HG02571 (cell line): ENCODE results near the gene PPFIBP1.
A peak's percentile ranks its signal among the peaks of the same experiment; 100 is the strongest.
"Not testable (repeated sequence)": the region's sequence is repeated elsewhere in the genome, so short reads cannot be mapped to it uniquely, and the experiment has no call there.

ENCODE experiments used
- ATAC-seq: cut with Tn5 transposase; IDR thresholded peaks from one replicate; pipeline ENCODE4 v1.9.1; 2021; ENCODE audit warnings: mild to moderate bottlenecking, moderate library complexity; ENCODE audit not compliant: unreplicated experiment

The PPFIBP1 gene

GRCh38 chr12:27703720-27704452 is 179.9 kb downstream of the PPFIBP1 start:
- ATAC-seq, result peak; percentile 84

DNA sequence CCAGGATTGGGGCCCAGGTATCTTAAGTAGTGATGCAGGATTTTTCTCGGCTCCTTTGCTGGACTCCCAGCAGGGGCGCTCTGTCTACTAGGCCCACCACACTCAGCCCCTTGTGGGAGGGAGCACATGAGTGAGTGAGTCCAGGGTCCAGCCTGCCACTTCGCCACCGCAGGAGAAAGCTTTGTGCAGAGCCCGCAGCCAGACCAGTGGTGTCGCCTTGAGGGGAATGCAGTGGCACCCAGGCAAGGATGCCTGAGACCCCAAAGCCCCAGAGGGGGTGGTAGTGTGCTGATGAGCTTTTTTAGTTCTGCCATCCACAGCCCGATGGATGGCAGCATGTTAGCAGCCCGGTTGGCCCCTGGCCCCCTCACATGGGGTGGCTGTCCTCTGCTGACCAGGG is 181.3 kb downstream of the PPFIBP1 start:
- ATAC-seq, result no peak

DNA sequence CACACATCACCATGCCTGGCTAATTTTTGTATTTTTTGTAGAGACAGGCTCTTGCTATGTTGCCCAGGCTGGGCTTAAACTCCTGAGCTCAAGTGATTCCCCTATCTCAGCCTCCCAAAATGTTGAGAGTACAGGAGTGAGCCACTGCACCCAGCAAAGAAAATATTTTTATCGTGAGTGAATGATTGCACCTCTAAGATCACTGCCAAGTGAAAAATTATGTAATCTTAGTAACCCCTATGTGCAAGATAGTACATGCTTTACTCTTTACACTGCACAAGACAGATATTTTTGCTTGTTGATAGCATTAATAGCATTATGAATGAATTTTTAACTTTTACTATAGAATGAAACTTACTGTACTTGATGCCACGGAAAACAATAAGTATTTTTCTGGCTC is 183.2 kb downstream of the PPFIBP1 start:
- ATAC-seq, result no peak

GRCh38 chr12:27709212-27709931 is 185.4 kb downstream of the PPFIBP1 start:
- ATAC-seq, result no peak

DNA sequence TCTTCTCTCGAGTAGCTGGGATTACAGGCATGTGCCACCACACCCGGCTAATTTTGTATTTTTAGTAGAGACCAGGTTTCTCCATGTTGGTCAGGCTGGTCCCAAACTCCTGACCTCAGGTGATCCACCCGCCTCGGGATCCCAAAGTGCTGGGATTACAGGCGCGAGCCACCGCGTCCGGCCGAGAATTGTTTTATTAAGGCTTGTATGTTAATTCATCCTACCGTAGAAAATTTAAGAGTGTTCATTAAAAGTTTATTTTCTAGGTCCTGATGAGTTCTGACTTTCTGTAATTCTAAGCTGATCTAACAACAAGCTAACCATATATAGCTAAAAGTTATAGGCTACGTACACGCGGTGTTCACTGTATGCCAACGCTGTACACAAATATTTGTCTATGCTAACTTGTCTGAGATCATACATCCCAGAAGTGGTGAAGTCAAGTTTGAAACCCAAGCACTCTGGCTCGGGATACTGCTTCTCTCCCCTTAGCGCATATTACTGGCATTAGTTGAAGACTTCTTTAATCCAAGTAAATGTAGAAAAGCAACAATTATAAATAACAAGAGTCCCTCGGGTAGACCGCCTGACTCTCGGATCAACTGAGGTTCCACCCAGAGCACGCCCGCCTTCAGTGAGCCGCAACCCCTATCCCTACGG is 186.1 kb downstream of the PPFIBP1 start:
- ATAC-seq, result peak; percentile 35

- peak; percentile 97 for ATAC-seq
Observed at GRCh38 chr12:27710592-27711316, 186.7 kb downstream of the PPFIBP1 start, which contains the start of gene MRPS35. MRPS35 (plus strand) TSS chr12:27710832; CDS start chr12:27710844, 12 bp downstream.

GRCh38 chr12:27711317-27711682 is 187.3 kb downstream of the PPFIBP1 start:
- ATAC-seq, result no peak

- no peak for ATAC-seq
Observed at GRCh38 chr12:27711967-27712366, 188.0 kb downstream of the PPFIBP1 start.

GRCh38 chr12:27723212-27723611 is 199.2 kb downstream of the PPFIBP1 start:
- ATAC-seq, result no peak

DNA sequence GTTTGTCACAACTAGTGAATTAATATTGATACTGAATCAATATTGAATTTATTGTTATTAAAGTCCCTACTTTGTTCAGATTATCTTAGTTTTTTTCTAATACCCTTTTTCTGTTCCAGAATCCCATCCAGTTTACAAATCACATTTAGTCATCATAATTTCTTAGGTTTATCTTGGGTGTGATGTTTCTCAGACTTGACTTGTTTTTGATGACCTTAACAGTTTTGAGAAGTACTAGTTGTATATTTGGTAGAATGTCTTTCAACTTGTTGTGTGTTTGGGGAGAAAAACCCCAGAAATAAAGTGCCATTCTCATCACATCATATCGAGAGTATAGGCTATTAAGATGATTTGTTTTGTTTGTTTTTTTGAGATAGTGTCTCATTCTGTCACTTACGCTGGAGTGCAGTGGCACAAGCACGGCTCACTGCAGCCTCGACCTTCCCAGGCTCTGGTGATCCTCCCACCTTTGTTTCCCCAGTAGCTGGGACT is 206.1 kb downstream of the PPFIBP1 start:
- no peak for ATAC-seq

DNA sequence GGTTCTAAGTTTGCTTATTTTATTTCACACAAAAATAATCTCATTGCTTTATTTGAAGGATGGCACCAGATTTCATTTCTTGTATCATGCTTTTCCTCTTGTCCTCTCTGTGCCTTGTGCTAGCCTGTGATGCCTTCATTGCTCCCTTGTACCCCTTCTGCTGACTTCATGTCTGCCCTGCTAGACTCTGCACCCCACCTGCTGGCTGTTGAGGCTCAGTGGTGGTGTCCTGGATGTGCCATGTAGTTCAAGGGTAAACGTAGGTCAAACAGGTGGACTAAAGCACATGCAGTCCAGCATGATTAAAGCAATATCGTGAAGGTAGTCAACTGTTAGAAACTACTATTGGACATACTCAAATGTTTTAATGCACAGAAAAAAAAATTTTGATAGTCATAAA is 208.3 kb downstream of the PPFIBP1 start:
- ATAC-seq, result no peak

GRCh38 chr12:27733052-27733656 is 209.1 kb downstream of the PPFIBP1 start:
- no peak for ATAC-seq

- no peak for ATAC-seq
Observed at GRCh38 chr12:27733791-27734190, 209.8 kb downstream of the PPFIBP1 start.

- ATAC-seq, result not testable (repeated sequence)
Observed at GRCh38 chr12:27734321-27734720, 210.3 kb downstream of the PPFIBP1 start.

DNA sequence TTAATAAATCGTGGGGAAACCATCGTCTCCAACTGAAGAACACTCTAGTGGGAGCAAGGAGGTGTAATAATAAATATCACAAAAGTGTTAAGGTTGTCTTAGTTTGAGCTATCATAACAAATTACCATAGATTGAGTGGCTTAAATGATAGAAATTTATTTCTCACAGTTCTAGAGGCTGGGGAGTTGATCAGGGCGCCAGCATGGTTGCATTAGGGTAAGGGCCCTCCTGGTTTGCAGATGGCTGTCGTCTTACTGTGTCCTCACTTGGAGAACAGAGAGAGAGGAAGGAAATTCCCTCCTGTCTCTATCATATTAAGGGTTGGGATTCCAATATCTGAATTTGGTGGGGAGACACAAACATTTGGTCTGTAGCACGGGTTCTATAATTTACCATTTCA is 219.6 kb downstream of the PPFIBP1 start:
- ATAC-seq, result no peak
